RPMI7951 (cell line): ENCODE measurements around the gene ZDHHC7. TPM values are rescaled to one million over a fixed set of nuclear protein-coding genes. Genes with fewer than 3 reads are reported as not detected.
A peak's percentile ranks its signal among the peaks of the same experiment; 100 is the strongest.
"Not testable (repeated sequence)": the region's sequence is repeated elsewhere in the genome, so short reads cannot be mapped to it uniquely, and the experiment has no call there.

Experiments used
- DNase-seq: peaks from one replicate; pipeline ENCODE4 v3.0.0-alpha.2; 2012; ENCODE audit warnings: low read depth
- total RNA-seq: library from RNA; depleted of rRNA; stranded (reverse); fragments of >200 nt; shearing (Covaris generic); gene quantifications from 2 replicates; pipeline ENCODE4 v1.2.3, GENCODE V29; 2014

The ZDHHC7 gene
- total RNA-seq, 1 experiment from 2014 or later, result 46.4 TPM

GRCh38 chr16:85042606-85043005 is 31.3 kb upstream of the ZDHHC7 start:
- no peak for DNase-seq

- no peak for DNase-seq
These were observed 30.8 kb upstream of the ZDHHC7 start for GRCh38 chr16:85042167-85042526.

GRCh38 chr16:85041219-85042166 is 30.2 kb upstream of the ZDHHC7 start:
- peak; percentile 21 for DNase-seq

GRCh38 chr16:85040685-85041084 is 29.4 kb upstream of the ZDHHC7 start:
- DNase-seq, result no peak

- no peak for DNase-seq
These were observed 26.4 kb upstream of the ZDHHC7 start for GRCh38 chr16:85037721-85038120.

- peak; percentile 83 for DNase-seq
These were observed 25.7 kb upstream of the ZDHHC7 start for GRCh38 chr16:85037050-85037410.

GRCh38 chr16:85036236-85037049 is 25.1 kb upstream of the ZDHHC7 start:
- DNase-seq, result no peak

GRCh38 chr16:85034591-85035433 is 23.5 kb upstream of the ZDHHC7 start:
- no peak for DNase-seq

- no peak for DNase-seq
These were observed 21.8 kb upstream of the ZDHHC7 start for GRCh38 chr16:85033171-85033570.

GRCh38 chr16:85032187-85032586 is 20.9 kb upstream of the ZDHHC7 start:
- not testable (repeated sequence) for DNase-seq

GRCh38 chr16:85031451-85031850 is 20.1 kb upstream of the ZDHHC7 start:
- DNase-seq, result no peak

- no peak for DNase-seq
These were observed 18.7 kb upstream of the ZDHHC7 start for GRCh38 chr16:85029981-85030401.

- peak; percentile 83 for DNase-seq
These were observed 18.1 kb upstream of the ZDHHC7 start for GRCh38 chr16:85029408-85029784.

GRCh38 chr16:85028685-85029407 is 17.5 kb upstream of the ZDHHC7 start:
- DNase-seq, result peak; percentile 44

- DNase-seq, result no peak
These were observed 16.8 kb upstream of the ZDHHC7 start for GRCh38 chr16:85027958-85028684.

- DNase-seq, result peak; percentile 87
These were observed 16.1 kb upstream of the ZDHHC7 start, which contains the start of gene KIAA0513 for GRCh38 chr16:85027349-85027957. TSS of gene KIAA0513 (plus strand) at chr16:85027795. CDS start at chr16:85067072, 39,277 bp downstream.

GRCh38 chr16:85026703-85027102 is 15.4 kb upstream of the ZDHHC7 start:
- DNase-seq, result no peak

GRCh38 chr16:85025781-85026653 is 14.7 kb upstream of the ZDHHC7 start:
- DNase-seq, result no peak
